Smooth muscle cell (in vitro differentiated cells): ENCODE data around the gene PLS1. TPM values are rescaled to one million over a fixed set of nuclear protein-coding genes. Genes with fewer than 3 reads are reported as not detected.
"Not testable (repeated sequence)": the region's sequence is repeated elsewhere in the genome, so short reads cannot be mapped to it uniquely, and the experiment has no call there.

Experiments used
- DNase-seq: peaks from one replicate; lab custom pipeline; 2025; ENCODE audit not compliant: unreplicated experiment; lab: John Stamatoyannopoulos, UW
- H2AFZ ChIP-seq: fragments of 200-600 bp; sonication (generic); 2 replicates; pipeline ENCODE4 v1.6.0; 2016; ENCODE audit warnings: antibody characterized with exemption, low read depth, mild to moderate bottlenecking
- H3F3A ChIP-seq: fragments of 200-600 bp; sonication (generic); 2 replicates; pipeline ENCODE4 v1.6.0; 2017; ENCODE audit warnings: antibody characterized with exemption, low read depth
- H3K27ac ChIP-seq: fragments of 200-600 bp; sonication (generic); 2 replicates; pipeline ENCODE4 v1.5.1; 2016; ENCODE audit warnings: low read depth, mild to moderate bottlenecking
- H3K27me3 ChIP-seq: fragments of 200-600 bp; sonication (generic); 2 replicates; pipeline ENCODE4 v1.6.1; 2016; ENCODE audit warnings: low read depth, mild to moderate bottlenecking
- H3K36me3 ChIP-seq: fragments of 200-600 bp; sonication (generic); 2 replicates; pipeline ENCODE4 v1.5.1; 2016; ENCODE audit warnings: low read depth
- H3K4me1 ChIP-seq: fragments of 200-600 bp; sonication (generic); 2 replicates; pipeline ENCODE4 v1.5.1; 2016; ENCODE audit warnings: low read depth
- H3K4me2 ChIP-seq: fragments of 200-600 bp; sonication (generic); 2 replicates; pipeline ENCODE4 v1.6.0; 2016; ENCODE audit warnings: mild to moderate bottlenecking
- H3K4me3 ChIP-seq: fragments of 200-600 bp; sonication (generic); 2 replicates; pipeline ENCODE4 v1.5.1; 2016; ENCODE audit warnings: mild to moderate bottlenecking
- H3K79me2 ChIP-seq: fragments of 200-600 bp; sonication (generic); 2 replicates; pipeline ENCODE4 v1.6.0; 2016; ENCODE audit warnings: low read depth, mild to moderate bottlenecking
- H3K9ac ChIP-seq: fragments of 200-600 bp; sonication (generic); 2 replicates; pipeline ENCODE4 v1.6.0; 2016; ENCODE audit warnings: low read depth
- H3K9me3 ChIP-seq: fragments of 200-600 bp; sonication (generic); replicated peaks from 2 replicates; pipeline ENCODE4 v1.5.1; 2016; ENCODE audit warnings: low read depth
- H4K20me1 ChIP-seq: fragments of 200-600 bp; sonication (generic); 2 replicates; pipeline ENCODE4 v1.6.0; 2016; ENCODE audit warnings: low read depth
- CTCF ChIP-seq: fragments of 200-600 bp; sonication (generic); IDR thresholded peaks from 2 replicates; pipeline ENCODE4 v1.5.1; 2017; ENCODE audit warnings: borderline replicate concordance, mild to moderate bottlenecking, antibody characterized with exemption; ENCODE audit not compliant: insufficient read depth, poor library complexity, severe bottlenecking
- WGBS: methylation state at CpG from one replicate; pipeline ENCODE4 v1.1.7; 2016; ENCODE audit warnings: low lambda C conversion rate; 5-methylcytosine and 5-hydroxymethylcytosine counted together
- polyA plus RNA-seq: library from polyadenylated mRNA; unstranded; fragments of >200 nt; fragmentation: Nextera tagmentation; extraction: Ambion mirVana; gene quantifications from 2 replicates; pipeline ENCODE4 v1.2.1, GENCODE V29; 2016
- total RNA-seq: library from RNA; depleted of rRNA; stranded (reverse); fragments of >200 nt; gene quantifications from 2 replicates; pipeline ENCODE4 v1.2.3, GENCODE V29; 2014

The PLS1 gene
- total and polyA plus RNA-seq, 2 experiments from 2014 or later = 1.9 to 3.1 TPM

GRCh38 chr3:142588703-142589102, 7.5 kb upstream of the PLS1 start:
- no peak overlapping the region for H3K4me3 ChIP-seq
- 96% methylated on average over 1 of the region's 1 CpG for WGBS
- no peak overlapping the region for H3K27ac ChIP-seq
- H4K20me1 ChIP-seq = no peaks in the 10 kb centered on the region
- H3K9ac ChIP-seq = no peak overlapping the region
- no peaks in the 10 kb centered on the region for H3F3A ChIP-seq
- H3K36me3 ChIP-seq = no peaks in the 10 kb centered on the region
- no peak overlapping the region for H3K4me2 ChIP-seq
- no peaks in the 10 kb centered on the region for H3K4me1 ChIP-seq
- H2AFZ ChIP-seq = no peak overlapping the region
- no peak for TF ChIP-seq CTCF
- no peak for DNase-seq
- H3K79me2 ChIP-seq = no peaks in the 10 kb centered on the region
- no peaks in the 10 kb centered on the region for H3K27me3 ChIP-seq
- no peaks in the 10 kb centered on the region for H3K9me3 ChIP-seq

GRCh38 chr3:142592268-142592667, 3.9 kb upstream of the PLS1 start:
- not testable (repeated sequence) for H3F3A ChIP-seq, H3K27me3 ChIP-seq, H3K27ac ChIP-seq, H3K4me3 ChIP-seq, H2AFZ ChIP-seq, H3K9ac ChIP-seq, H3K36me3 ChIP-seq, H3K9me3 ChIP-seq, H3K79me2 ChIP-seq, DNase-seq, H3K4me2 ChIP-seq, H4K20me1 ChIP-seq
- peaks cover 11% of the 10 kb centered on the region for H3K4me1 ChIP-seq
- WGBS = 96% methylated on average over 7 of the region's 7 CpGs

- H4K20me1 ChIP-seq = no peaks in the 10 kb centered on the region
- H2AFZ ChIP-seq = no peak overlapping the region
- no peak for DNase-seq
- H3F3A ChIP-seq = peaks cover 2% of the 10 kb centered on the region
- H3K27me3 ChIP-seq = peaks cover 5% of the 10 kb centered on the region
- no peak overlapping the region for H3K9ac ChIP-seq
- H3K79me2 ChIP-seq = no peaks in the 10 kb centered on the region
- TF ChIP-seq CTCF = no peak
- H3K4me2 ChIP-seq = peak overlapping the region; percentile 90
- peak overlapping the region; percentile 48 for H3K27ac ChIP-seq
- H3K4me3 ChIP-seq = peak overlapping the region; percentile 61
- no peaks in the 10 kb centered on the region for H3K36me3 ChIP-seq
- peaks cover 11% of the 10 kb centered on the region for H3K4me1 ChIP-seq
- 53% methylated on average over 1 of the region's 1 CpG for WGBS
- no peaks in the 10 kb centered on the region for H3K9me3 ChIP-seq
These were observed 1.1 kb upstream of the PLS1 start for GRCh38 chr3:142595141-142595540.

GRCh38 chr3:142595581-142595950, 627 bp upstream of the PLS1 start:
- WGBS = 8% methylated on average over 7 of the region's 7 CpGs
- DNase-seq = no peak

More at GRCh38 chr3:142595581-142595950, 627 bp upstream of the PLS1 start:
- H3K27me3 ChIP-seq = peaks cover 5% of the 10 kb centered on the region
- H2AFZ ChIP-seq = peak overlapping the region; percentile 92
- H4K20me1 ChIP-seq = no peaks in the 10 kb centered on the region
- peak overlapping the region; percentile 49 for H3K9ac ChIP-seq
- no peaks in the 10 kb centered on the region for H3K79me2 ChIP-seq
- no peaks in the 10 kb centered on the region for H3K36me3 ChIP-seq
- H3K4me3 ChIP-seq = peak overlapping the region; percentile 61
- no peaks in the 10 kb centered on the region for H3K9me3 ChIP-seq
- peaks cover 2% of the 10 kb centered on the region for H3F3A ChIP-seq
- no peak for TF ChIP-seq CTCF
- peak overlapping the region; percentile 48 for H3K27ac ChIP-seq
- peak overlapping the region; percentile 90 for H3K4me2 ChIP-seq
- H3K4me1 ChIP-seq = peaks cover 11% of the 10 kb centered on the region
